Gastroesophageal sphincter (tissue), 3 donors: ENCODE measurements around the gene NOTUM.

ENCODE experiments used
- CTCF ChIP-seq, 4 experiments: fragments of 200-600 bp in 2 of 4; fragments of 450-650 bp in 2 of 4; sonication (generic) in 1 of 4; IDR thresholded peaks; one replicate each; pipeline ENCODE4 v1.5.1; 2017 to 2019; ENCODE audit warnings: antibody characterized with exemption in 4 of 4, mild to moderate bottlenecking in 2 of 4, moderate library complexity in 2 of 4
- EP300 ChIP-seq: sonication (generic); formaldehyde crosslinking; IDR thresholded peaks from one replicate; pipeline ENCODE4 v1.6.1; 2017; ENCODE audit warnings: antibody characterized with exemption, mild to moderate bottlenecking
- POLR2A ChIP-seq, 2 donors: fragments of 450-650 bp; IDR thresholded peaks; one replicate each; pipeline ENCODE4 v1.6.1; 2017; ENCODE audit warnings: antibody characterized with exemption in 2 of 2, mild to moderate bottlenecking in 2 of 2, moderate library complexity in 1 of 2
- POLR2AphosphoS5 ChIP-seq: sonication (generic); formaldehyde crosslinking; IDR thresholded peaks from one replicate; pipeline ENCODE4 v1.6.1; 2017; ENCODE audit warnings: antibody characterized with exemption

GRCh38 chr17:81955756-81956544 is 5.0 kb downstream of the NOTUM start:
- TF ChIP-seq CTCF (IDR thresholded peaks at IDR 0.05) = no peak
- TF ChIP-seq POLR2A (IDR thresholded peaks at IDR 0.05) = no peak
- no peak for TF ChIP-seq POLR2AphosphoS5
- TF ChIP-seq EP300 = no peak
